Measurements from ENCODE around the gene TMEM221.
A peak's percentile ranks its signal among the peaks of the same experiment; 100 is the strongest.

TMEM221 gene

DNA sequence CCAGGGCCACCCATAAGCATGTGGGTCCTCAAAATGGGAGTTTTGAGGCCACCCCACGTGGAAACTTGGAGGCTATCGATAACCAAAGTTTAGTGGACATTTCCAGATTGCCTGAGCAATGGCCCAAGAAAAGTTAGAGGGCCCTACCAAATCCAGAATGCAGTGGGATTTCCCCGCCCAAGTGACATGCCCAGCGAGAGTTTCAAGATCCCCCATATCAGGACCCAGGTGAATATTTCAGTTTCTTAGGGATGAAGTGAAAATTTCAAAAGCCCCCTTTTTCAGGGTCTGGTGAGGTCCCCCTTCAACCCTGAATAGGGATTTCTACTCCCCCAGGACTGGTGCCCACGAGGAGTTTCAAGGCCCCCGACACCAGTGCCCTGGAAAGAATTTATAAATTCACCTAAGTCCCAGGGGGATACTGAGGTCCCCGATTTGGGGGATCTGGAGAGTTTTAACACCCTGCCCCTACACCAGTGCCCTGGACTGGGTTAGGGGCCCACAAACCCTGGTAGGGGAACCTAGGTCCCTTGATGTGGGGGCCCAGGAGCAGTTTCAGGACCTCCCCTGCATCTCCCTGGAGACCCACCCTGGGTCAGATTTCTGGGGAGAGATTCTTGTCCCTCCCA, 43.7 kb downstream of the TMEM221 start:
- no peak for FAIRE-seq

DNA sequence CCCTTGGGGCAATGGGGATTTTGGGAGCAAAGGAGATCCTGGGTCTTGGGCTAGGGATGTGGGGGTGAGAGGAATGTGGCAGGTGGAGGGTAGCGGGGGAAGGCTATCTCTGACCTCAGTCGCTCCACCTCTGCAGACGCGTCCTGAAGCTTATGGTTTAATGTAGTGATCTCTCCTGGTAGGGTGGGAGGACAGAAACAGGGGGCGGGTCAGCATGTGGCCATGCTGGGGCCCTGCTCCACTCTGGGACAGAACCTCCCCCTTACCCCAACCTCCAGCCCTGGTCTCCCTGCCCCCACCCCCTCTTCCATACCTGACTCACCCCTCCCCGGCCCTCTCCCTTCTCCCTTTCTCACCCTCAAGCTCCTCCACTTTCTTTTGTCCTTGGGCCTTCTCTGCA, 44.5 kb downstream of the TMEM221 start:
- FAIRE-seq: no peak

DNA sequence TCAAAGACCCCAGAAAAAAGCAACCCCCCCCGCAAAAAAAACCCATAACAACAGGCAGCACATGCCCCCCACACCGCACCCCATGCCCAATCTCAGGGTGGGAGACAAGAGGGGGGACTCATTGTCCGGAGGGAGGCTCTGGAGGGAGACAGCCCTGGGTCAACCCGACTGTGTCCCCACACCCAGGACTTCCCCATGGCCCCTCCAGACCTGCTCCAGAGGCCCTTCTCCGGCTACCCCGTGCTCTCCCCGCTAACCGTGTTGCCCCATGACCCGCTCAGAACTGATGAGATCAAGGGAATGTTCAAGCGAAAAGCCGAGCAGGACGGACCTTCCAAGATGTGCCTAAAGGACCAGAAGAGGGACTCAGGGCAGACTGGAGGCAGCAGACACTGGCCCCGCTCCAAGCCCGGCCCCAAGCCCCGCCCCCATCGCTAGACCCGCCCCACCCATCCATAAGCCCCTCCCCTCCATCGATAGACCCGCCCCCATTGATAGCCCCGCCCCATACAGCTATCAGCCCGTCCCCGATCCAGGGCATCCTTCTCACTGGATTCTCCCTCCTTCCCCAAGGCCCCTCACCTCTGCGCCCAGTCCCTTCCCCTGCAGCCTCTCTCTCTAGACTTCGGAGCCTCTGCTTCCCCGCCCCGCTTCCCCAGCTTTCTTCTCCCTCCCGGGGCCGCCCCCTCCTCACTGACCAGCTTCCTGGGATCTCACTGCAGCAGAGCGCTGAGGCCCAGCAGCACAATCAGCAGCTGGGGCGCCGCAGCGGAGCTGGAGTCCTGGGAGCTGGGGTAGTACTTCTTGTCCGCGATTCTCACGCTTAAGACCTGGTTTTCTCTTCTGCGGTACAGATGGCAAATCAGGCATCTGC, 45.2 kb downstream of the TMEM221 start:
- FAIRE-seq: no peak

DNA sequence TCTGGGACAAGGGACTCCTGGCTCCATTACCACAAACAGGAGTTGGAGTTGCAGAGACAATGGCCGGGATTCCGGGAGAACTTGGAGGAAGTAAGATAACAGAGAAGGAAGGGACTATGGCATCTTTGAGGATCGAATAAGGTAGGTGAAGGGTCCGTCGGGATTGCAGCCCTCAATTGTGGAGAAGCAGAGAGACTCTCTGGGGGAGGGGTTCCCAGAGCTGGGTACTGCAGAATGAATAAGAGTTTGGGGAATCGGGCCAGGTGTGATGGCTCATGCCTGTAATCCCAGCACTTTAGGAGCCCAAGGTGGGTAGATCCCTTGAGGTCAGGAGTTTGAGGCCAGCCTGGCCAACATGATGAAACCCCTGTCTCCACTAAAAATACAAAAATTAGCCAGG, 46.8 kb downstream of the TMEM221 start:
- no peak for FAIRE-seq

DNA sequence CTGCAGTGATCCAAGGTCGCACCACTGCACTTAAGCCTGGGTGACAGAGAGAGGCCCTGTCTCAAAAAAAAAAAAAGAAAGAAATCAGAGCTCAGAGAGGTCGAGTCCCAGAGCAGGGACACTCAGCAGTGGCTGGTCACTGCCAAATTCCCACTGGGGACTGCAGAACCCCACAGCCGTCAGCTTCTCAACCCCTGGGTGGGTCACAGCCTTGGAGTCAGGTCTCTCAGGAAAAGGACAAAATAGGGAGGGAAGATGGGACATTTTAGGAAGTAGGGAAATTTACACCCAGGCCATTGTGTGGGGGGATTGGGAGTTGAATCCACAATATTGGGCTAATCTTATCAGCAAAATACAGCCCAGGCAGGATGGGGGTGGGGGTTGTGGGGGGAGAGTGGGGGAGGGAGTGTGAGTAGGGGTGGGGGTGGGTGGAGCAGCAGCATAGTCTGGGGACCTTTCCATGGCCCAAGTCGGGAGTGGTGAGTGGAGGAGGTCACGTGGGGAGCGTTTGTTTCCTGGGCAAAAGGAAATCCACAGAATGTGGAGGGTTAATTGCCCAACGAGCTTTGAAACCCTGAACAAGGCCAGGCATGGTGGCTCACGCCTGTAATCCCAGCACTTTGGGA, 49.5 kb downstream of the TMEM221 start:
- FAIRE-seq: no peak

DNA sequence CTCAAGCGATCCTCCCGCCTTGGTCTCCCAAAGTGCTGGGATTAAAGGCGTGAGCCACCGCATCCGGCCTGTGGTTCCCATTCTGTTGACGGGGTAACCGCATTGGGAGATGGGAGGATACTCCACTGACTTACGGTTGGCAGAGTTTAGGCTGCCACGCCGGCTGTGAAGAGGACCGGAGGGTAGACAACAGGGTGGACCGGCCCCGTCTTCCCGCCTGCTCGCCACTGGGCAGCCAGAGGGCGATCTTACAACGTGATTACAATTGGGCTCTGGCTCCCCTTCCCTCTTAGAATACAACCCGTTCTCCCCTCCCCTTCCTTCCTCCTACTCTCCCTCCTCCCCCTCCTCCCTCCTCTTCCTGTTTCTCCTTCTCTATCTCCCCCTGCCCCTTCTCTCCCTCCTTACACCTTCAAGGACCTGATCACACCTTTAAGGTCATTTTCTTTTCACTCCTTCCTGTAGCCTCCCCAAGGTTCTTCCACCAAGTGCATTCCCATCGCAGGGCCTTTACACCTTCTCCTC, 53.5 kb downstream of the TMEM221 start:
- peak; percentile 37 for FAIRE-seq

DNA sequence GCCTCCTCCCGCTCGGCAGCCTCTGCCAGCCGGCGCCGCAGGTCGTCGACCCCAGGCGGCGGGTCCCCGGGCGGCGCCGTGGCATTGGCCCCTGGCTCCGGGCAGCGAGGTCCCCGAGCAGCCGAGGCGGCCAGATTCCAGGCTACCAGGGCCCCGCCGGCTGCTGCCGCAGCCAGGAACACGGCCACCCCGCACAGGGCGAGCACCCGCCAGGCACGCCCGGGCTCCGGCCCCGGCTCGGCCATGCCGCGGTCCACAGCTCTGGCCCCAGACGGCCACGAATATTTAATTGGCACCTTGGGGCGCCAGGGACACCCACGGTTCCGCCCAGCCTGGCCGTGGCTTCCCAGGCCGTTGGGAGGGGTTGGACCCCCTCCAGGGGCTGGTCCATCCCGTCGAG, 54.6 kb downstream of the TMEM221 start, which contains the start of gene CCDC194:
Gene CCDC194 (minus strand): TSS at position 283 of the 400 bp plus-strand sequence. CDS start 38 bp downstream, at position 245.
- FAIRE-seq: no peak

DNA sequence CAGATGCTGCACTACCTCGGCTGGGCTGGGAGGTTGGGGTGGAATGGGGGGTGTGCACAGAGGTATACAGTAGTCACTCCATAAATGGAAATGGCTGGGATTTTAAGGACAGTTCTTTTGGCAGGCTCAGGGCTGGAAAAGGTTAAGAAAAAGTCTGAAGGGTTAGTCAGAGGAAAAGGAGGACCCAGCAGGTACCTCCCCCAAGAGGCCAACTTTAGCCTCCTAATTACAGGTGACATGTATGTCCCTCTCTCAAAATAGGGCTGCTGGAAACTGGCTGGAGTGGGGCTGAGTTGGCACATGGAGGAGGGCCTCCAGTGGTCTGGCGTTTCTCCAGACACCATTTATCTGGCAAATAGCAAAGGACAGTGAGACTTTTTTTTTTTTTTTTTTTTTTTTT, 55.5 kb downstream of the TMEM221 start:
- no peak for FAIRE-seq

DNA sequence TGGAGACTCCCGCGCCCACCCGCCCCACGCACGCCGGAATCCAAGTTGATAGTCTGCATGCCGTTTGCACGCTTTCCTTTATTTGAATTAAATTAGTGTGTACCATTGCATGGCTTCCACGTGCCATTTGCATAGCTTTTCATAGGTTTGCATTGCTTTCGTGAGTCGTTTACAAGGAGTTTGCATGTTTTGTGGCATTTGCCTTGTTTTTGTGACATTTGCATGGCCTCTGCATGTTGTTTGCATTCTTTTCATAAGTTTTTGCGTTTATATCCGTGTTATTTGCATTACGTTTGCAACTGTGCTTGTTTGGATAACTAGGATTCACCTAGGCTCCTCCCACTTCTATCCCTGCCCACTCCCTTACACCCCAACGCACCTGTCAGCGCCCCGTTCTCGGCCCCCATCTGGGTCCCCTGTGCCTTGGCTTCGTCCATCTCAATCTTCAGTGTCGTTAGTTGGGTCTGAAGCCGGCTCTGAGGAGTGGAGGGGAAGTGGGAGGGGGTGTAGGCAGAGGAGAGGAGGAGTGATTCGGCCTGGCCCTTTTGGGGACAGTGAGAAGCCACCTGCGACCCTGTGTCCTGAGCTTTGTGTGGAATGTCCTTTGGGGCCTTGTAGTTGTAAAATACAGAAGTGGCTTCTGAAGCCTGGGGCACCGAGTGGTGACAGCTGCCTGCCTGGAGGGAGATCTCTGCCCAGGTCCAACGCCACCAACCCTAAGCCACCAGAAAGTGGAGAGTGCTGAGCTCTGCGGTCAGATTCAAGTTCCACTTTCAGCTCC, 56.9 kb downstream of the TMEM221 start:
- no peak for FAIRE-seq

DNA sequence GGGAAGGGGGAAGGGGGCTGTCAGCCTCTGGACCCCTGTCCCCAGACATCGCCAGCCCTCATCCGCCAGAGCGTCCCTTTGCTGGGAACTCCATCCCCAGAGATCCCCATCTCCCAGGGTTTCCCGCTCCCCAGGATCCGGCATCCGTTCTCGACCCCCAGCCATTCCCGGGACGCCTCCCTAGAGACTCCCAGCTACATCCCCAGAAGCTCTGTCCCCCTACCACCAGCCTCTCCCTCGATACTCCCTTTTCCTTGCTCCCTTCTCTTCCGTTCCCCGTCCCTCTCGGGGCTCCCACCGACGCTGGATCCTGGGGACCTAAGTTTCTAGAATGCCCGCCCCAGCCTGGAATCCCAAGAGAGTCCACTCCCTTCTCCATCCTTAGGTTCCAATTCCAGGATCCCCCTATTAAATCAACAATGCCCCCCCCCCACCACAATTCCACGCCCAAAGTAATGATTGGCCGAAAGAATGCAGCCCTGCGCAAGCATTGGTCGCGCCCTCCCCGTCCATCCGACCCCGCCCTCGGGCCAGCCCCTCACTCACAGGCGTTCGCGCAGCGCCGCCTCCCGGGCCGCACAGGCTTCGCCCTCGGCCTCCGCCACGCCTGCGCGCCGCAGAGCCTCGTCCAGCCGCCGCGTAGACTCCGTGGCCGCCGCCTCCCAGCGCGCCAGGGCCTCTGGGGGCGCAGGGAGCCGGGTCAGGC, 57.6 kb downstream of the TMEM221 start:
- FAIRE-seq: peak; percentile 30

DNA sequence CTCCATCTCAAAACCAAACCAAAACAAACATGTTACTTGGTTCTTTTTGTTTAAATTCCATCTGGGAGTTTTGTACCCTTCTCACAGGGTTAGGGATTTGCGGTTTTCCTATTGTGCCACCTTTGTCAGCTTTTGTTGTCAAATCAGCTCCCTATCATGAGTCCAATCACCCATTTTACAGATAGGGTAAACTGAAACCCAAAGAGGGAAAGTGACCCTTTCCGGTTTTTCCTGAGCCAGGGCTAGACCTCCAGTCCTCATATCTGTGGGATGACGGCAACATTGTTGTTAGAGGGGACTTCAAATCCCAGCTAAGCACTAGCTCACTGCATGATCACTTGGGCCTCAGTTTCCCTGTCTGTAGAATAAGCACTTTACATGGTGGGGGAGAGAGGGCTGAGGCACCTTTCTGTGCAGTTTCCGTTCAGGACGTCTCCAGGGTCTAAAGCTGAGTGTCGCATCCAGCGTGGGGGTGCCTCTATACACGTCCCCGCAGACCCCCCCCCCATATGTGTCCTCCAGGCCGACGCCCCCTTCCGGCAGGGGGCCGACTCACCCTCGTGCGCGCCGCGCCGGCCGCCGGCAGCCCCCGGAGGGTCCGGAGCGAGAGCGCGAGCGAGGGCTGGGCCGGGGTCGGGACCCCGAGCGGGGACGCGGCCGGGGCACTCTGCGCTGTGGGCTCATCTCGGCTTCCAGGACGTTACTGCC, 58.4 kb downstream of the TMEM221 start:
- no peak for FAIRE-seq

DNA sequence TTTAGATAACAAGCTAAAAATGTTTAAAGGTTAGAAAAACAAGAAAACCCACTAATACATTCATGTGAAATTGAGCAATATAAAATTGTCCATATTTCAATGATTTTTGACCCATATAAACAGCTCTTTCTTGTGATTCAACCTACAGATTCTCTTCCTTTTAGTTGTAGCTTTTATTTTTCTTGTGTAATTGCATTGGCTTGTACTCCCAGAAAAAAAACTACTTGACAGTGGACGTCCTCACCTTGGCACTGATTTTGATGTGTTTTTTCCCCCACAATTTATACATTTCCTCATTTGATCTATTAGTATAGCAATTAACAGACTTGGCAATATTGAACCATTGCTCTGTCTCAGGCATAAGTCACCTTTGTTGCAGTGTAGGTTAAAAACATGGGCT, 59.2 kb downstream of the TMEM221 start:
- no peak for FAIRE-seq

DNA sequence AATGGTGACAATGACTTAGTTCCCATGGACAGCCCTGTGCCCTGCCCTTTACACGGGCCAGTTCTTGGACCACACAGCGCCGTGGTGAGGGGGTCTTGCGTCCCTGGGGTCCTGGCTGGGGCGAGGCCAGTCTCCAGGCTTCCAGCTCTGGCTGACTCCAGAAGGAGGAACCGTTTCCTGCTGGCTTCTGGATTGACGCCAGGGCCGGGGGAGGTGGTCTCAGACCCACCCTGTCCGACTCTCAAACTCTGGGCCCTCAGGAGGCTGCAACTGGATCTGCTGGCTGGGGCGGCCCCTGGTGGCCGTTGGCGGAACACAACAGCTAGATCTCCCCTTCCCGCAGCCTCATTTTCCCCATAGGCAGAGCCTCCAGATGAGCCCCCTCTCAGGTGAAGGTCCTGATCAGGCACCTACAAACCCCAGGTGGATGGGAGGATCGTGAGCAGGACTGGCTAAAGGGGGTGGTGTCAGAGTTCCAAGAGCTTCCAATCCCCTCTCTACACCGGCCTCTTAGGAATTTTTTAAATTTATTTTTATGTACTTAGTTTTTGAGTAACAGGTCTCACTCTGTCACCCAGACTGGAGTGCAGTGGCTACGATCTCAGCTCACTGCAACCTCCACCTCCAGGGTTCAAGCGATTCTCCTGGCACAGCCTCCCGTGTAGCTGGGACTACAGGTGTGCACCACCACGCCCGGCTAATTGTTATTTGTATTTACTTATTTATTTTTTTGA, 62.4 kb downstream of the TMEM221 start:
- no peak for FAIRE-seq

All from A204.1 (cell line).